GM19397 (cell line): ENCODE data around the gene IMP4.

Experiments
- ATAC-seq: cut with Tn5 transposase; IDR thresholded peaks from one replicate; pipeline ENCODE4 v1.9.1; 2021; ENCODE audit warnings: mild to moderate bottlenecking, moderate library complexity; ENCODE audit not compliant: unreplicated experiment

IMP4 gene

GRCh38 chr2:130391872-130392670 lies 49.4 kb downstream of the IMP4 start:
- no peak for ATAC-seq

GRCh38 chr2:130393318-130393910 lies 50.7 kb downstream of the IMP4 start:
- no peak for ATAC-seq
